ENCODE measurements around the gene SLC6A8.
A peak's percentile ranks its signal among the peaks of the same experiment; 100 is the strongest.

DNA sequence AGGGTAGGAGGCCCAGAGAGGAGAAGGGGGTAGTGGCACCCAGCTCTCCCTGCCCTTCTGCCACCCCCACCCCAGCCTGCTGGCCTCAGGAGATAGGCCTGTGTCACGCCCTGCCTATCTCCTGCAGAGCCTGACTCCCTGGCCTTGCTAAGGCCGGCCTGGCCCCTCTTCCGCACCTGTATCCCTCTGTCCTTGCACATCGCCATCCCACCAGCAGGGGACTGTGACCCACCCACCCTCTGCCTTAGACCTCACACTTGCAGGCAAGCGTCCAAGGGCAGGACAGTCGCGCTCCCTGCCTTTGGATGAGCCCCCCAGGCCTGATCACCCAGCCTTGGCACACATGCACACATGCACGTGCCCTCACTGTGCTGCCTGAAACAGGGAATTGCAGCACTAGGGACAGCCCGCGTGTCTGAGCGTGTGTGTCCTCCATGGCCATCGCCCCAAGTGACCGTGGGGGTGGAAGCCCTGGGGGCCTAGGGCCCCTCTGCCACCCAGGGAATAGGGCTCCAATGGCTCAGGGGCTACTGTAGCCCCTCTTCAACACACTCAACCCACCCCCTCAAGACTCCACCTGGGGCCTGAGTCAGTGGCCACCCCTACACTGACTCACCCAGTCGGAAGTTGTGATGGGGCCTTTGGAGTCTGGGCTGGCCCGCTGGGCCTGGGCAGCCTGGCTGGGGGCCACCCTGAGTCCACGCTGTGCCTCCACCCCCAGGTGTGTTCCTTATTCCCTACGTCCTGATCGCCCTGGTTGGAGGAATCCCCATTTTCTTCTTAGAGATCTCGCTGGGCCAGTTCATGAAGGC lies 2.1 kb downstream of the SLC6A8 start:
- no peak for TF ChIP-seq ZNF155 (tag by site-specific recombination; IDR thresholded peaks at IDR 0.05)
- TF ChIP-seq SP7 (tag by site-specific recombination; IDR thresholded peaks at IDR 0.05) = no peak
- no peak for TF ChIP-seq ZNF274 (IDR thresholded peaks at IDR 0.05; ENCODE audit: low read length)
- no peak for TF ChIP-seq ZNF274 (tag by site-specific recombination; IDR thresholded peaks at IDR 0.05; ENCODE audit: borderline replicate concordance)
- TF ChIP-seq REST (tag by site-specific recombination; IDR thresholded peaks at IDR 0.05) = no peak
- no peak for TF ChIP-seq ZBTB21 (tag by site-specific recombination; IDR thresholded peaks at IDR 0.05)
- TF ChIP-seq CTCF (tag by site-specific recombination; IDR thresholded peaks at IDR 0.05) = peak; percentile 71
- TF ChIP-seq, protein P1, sequence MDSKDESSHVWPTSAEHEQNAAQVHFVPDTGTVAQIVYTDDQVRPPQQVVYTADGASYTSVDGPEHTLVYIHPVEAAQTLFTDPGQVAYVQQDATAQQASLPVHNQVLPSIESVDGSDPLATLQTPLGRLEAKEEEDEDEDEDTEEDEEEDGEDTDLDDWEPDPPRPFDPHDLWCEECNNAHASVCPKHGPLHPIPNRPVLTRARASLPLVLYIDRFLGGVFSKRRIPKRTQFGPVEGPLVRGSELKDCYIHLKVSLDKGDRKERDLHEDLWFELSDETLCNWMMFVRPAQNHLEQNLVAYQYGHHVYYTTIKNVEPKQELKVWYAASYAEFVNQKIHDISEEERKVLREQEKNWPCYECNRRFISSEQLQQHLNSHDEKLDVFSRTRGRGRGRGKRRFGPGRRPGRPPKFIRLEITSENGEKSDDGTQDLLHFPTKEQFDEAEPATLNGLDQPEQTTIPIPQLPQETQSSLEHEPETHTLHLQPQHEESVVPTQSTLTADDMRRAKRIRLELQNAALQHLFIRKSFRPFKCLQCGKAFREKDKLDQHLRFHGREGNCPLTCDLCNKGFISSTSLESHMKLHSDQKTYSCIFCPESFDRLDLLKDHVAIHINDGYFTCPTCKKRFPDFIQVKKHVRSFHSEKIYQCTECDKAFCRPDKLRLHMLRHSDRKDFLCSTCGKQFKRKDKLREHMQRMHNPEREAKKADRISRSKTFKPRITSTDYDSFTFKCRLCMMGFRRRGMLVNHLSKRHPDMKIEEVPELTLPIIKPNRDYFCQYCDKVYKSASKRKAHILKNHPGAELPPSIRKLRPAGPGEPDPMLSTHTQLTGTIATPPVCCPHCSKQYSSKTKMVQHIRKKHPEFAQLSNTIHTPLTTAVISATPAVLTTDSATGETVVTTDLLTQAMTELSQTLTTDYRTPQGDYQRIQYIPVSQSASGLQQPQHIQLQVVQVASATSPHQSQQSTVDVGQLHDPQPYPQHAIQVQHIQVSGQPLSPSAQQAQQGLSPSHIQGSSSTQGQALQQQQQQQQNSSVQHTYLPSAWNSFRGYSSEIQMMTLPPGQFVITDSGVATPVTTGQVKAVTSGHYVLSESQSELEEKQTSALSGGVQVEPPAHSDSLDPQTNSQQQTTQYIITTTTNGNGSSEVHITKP (tag by site-specific recombination; IDR thresholded peaks at IDR 0.05) = no peak
- TF ChIP-seq, protein P2, sequence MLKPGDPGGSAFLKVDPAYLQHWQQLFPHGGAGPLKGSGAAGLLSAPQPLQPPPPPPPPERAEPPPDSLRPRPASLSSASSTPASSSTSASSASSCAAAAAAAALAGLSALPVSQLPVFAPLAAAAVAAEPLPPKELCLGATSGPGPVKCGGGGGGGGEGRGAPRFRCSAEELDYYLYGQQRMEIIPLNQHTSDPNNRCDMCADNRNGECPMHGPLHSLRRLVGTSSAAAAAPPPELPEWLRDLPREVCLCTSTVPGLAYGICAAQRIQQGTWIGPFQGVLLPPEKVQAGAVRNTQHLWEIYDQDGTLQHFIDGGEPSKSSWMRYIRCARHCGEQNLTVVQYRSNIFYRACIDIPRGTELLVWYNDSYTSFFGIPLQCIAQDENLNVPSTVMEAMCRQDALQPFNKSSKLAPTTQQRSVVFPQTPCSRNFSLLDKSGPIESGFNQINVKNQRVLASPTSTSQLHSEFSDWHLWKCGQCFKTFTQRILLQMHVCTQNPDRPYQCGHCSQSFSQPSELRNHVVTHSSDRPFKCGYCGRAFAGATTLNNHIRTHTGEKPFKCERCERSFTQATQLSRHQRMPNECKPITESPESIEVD (tag by site-specific recombination; IDR thresholded peaks at IDR 0.05) = no peak
- peak; percentile 57 for TF ChIP-seq GLIS1 (tag by site-specific recombination; IDR thresholded peaks at IDR 0.05)
